Body of pancreas (tissue), 4 donors: ENCODE results near the gene LDHAL6A.

Experiments used
- CTCF ChIP-seq, 7 experiments: fragments of 450-650 bp in 4 of 7; fragments of 200-600 bp in 3 of 7; sonication (generic) in 3 of 7; IDR thresholded peaks; one replicate each; pipeline ENCODE4 v1.5.1; 2016 to 2019; ENCODE audit warnings: antibody characterized with exemption in 7 of 7
- POLR2A ChIP-seq, 3 donors: fragments of 450-650 bp; IDR thresholded peaks; one replicate each; pipeline ENCODE4 v1.6.1; 2016; ENCODE audit warnings: antibody characterized with exemption in 3 of 3, mild to moderate bottlenecking in 2 of 3

GRCh38 chr11:18490319-18490718, 34.7 kb downstream of the LDHAL6A start:
- TF ChIP-seq CTCF (IDR thresholded peaks at IDR 0.05) (no peak), POLR2A (IDR thresholded peaks at IDR 0.05) (no peak)
